Adrenal gland (tissue), 19 donors: ENCODE results near the gene ARHGAP18. TPM values are rescaled to one million over a fixed set of nuclear protein-coding genes. Genes with fewer than 3 reads are reported as not detected.

Experiments
- DNase-seq, 7 donors: peaks; one replicate each; pipeline ENCODE4 v3.0.0-alpha.2; 2019 to 2020
- H3K27ac ChIP-seq, 5 donors: fragments of 200-600 bp; sonication (generic) in 4 of 5; 1 replicate in 3 of 5; 2 replicates in 2 of 5; pipeline versions ENCODE4 v1.5.1 to v1.8.0; 2016 to 2020; ENCODE audit warnings: mild to moderate bottlenecking in 1 of 5
- H3K27me3 ChIP-seq: fragments of 200-600 bp; 2 replicates; pipeline ENCODE4 v1.8.0; 2021
- H3K36me3 ChIP-seq, 2 donors: fragments of 200-600 bp; replicated peaks in 1 of 2; 1 replicate in 1 of 2; 2 replicates in 1 of 2; pipeline versions ENCODE4 v1.5.1 to v1.8.0; 2018 to 2022
- H3K4me1 ChIP-seq, 2 donors: fragments of 200-600 bp; replicated peaks in 1 of 2; 1 replicate in 1 of 2; 2 replicates in 1 of 2; pipeline versions ENCODE4 v1.5.1 to v1.8.0; 2018 to 2021
- H3K4me3 ChIP-seq, 4 donors: fragments of 200-600 bp; sonication (generic) in 3 of 4; one replicate each; pipeline ENCODE4 v1.5.1; 2016 to 2018
- H3K9me3 ChIP-seq, 3 donors: fragments of 200-600 bp; sonication (generic) in 1 of 3; replicated peaks in 1 of 3; 1 replicate in 2 of 3; 2 replicates in 1 of 3; pipeline versions ENCODE4 v1.5.1 to v1.8.0; 2016 to 2021
- CTCF ChIP-seq, 6 experiments: fragments of 450-650 bp in 4 of 6; fragments of 200-600 bp in 2 of 6; sonication (generic) in 1 of 6; IDR thresholded peaks; 1 replicate in 5 of 6; 2 replicates in 1 of 6; pipeline versions ENCODE4 v1.5.1 to v1.8.0; 2016 to 2021; ENCODE audit warnings: antibody characterized with exemption in 6 of 6, mild to moderate bottlenecking in 2 of 6, moderate library complexity in 1 of 6
- POLR2A ChIP-seq, 2 donors: fragments of 450-650 bp; IDR thresholded peaks; one replicate each; pipeline ENCODE4 v1.6.1; 2017; ENCODE audit warnings: antibody characterized with exemption in 2 of 2, mild to moderate bottlenecking in 2 of 2, moderate library complexity in 1 of 2
- WGBS, 4 donors: extraction: QIAGEN DNeasy Blood & Tissue Kit in 2 of 4; methylation state at CpG; one replicate each; pipeline versions ENCODE4 v1.1.5 to v1.1.7; 2013 to 2017; 5-methylcytosine and 5-hydroxymethylcytosine counted together
- intact Hi-C, 2 donors: fragments of 100-400 bp; cut with DNase I; formaldehyde crosslinking; loops; one replicate each; pipeline versions ENCODE4 v1.14.1 to v1.15.0; 2022 to 2023
- long read RNA-seq, 10 donors: library from polyadenylated mRNA in 3 of 10; unstranded in 2 of 10; stranded (forward) in 1 of 10; transcript quantifications; one replicate each; pipeline ENCODE4 v2.0.0 and lab custom pipeline, GENCODE V29; 2021 to 2026
- polyA plus RNA-seq, 3 donors: library from polyadenylated mRNA; stranded (reverse); fragments of 200-250 nt in 2 of 3; fragments of 350-450 nt in 1 of 3; fragmentation: Illumina TruSeq in 1 of 3; extraction: RNeasy Lipid Tissue Mini Kit (QIAGEN cat#74804) in 1 of 3; gene quantifications; one replicate each; pipeline ENCODE4 v1.2.3, GENCODE V29; 2013 to 2014
- total RNA-seq, 9 donors: library from RNA; depleted of rRNA in 4 of 9; stranded (reverse); fragments of >200 nt in 4 of 9; fragments of 120-200 nt in 1 of 9; fragmentation: NEBNext Ultra II Directional in 1 of 9; extraction: Animal tissue kit (Norgen Biotek cat#: 25700) in 1 of 9; gene quantifications; one replicate each; pipeline versions ENCODE4 v1.1.0 to v1.2.4, GENCODE V29; 2013 to 2023
- donor health status: healthy with polysubstance abuse.
- donor health status: Bipolar disorder and iron deficiency.
- donor health status: DM: yes; HTN: yes; CAD: no.
- donor health status: DM: no; HTN: no; CAD: no.
- donor health status: DM: no; HTN: no; CAD: no.
- donor health status: DM: yes; HTN: yes; CAD: no.

ARHGAP18 gene
- total RNA-seq (100 to 1,000 TPM in 1 of 9 donors, 10 to 100 TPM in 8; 50.6 to 101 (median 86.2) TPM), polyA plus RNA-seq (10 to 100 TPM; 22.0 to 78.3 (median 27.1) TPM)
- long read RNA-seq, donor 1, full-length matches to known transcripts, result 4 of 15 reads
- long read RNA-seq, donor 1, partial matches to known transcripts, result 11 of 15 reads
- long read RNA-seq, donor 1, other reads (novel, unspliced or antisense), result 0 of 15 reads
- long read RNA-seq, donor 2, full-length matches to known transcripts, result 6 of 15 reads
- long read RNA-seq, donor 2, partial matches to known transcripts, result 9 of 15 reads
- long read RNA-seq, donor 2, other reads (novel, unspliced or antisense), result 0 of 15 reads
- long read RNA-seq, donor 3, full-length matches to known transcripts, result 8 of 22 reads
- long read RNA-seq, donor 3, partial matches to known transcripts, result 14 of 22 reads
- long read RNA-seq, donor 3, other reads (novel, unspliced or antisense), result 0 of 22 reads
- long read RNA-seq, donor 4, full-length matches to known transcripts, result 10 of 139 reads
- long read RNA-seq, donor 4, partial matches to known transcripts, result 128 of 139 reads
- long read RNA-seq, donor 4, other reads (novel, unspliced or antisense), result 1 of 139 reads
- long read RNA-seq, donor 5, full-length matches to known transcripts, result 99 of 111 reads
- long read RNA-seq, donor 5, partial matches to known transcripts, result 3 of 111 reads
- long read RNA-seq, donor 5, other reads (novel, unspliced or antisense), result 9 of 111 reads
- long read RNA-seq, donor 6, full-length matches to known transcripts, result 2 of 74 reads
- long read RNA-seq, donor 6, partial matches to known transcripts, result 60 of 74 reads
- long read RNA-seq, donor 6, other reads (novel, unspliced or antisense), result 12 of 74 reads
- long read RNA-seq, donor 7, full-length matches to known transcripts, result 1 of 7 reads
- long read RNA-seq, donor 7, partial matches to known transcripts, result 6 of 7 reads
- long read RNA-seq, donor 7, other reads (novel, unspliced or antisense), result 0 of 7 reads
- long read RNA-seq, donor 8, full-length matches to known transcripts, result 12 of 31 reads
- long read RNA-seq, donor 8, partial matches to known transcripts, result 19 of 31 reads
- long read RNA-seq, donor 8, other reads (novel, unspliced or antisense), result 0 of 31 reads
- long read RNA-seq, donor 9, full-length matches to known transcripts, result 7 of 21 reads
- long read RNA-seq, donor 9, partial matches to known transcripts, result 14 of 21 reads
- long read RNA-seq, donor 9, other reads (novel, unspliced or antisense), result 0 of 21 reads
- long read RNA-seq, donor 10, full-length matches to known transcripts, result 5 of 10 reads
- long read RNA-seq, donor 10, partial matches to known transcripts, result 5 of 10 reads
- long read RNA-seq, donor 10, other reads (novel, unspliced or antisense), result 0 of 10 reads

GRCh38 chr6:129709769-129710449 is at the start of gene ARHGAP18:
TSS of gene ARHGAP18 (minus strand) at chr6:129710177. CDS start at chr6:129710136, 41 bp downstream.
- Histone ChIP-seq H3K9me3 (no peaks in the 10 kb centered on the region), H3K27ac (peak within 1 kb of the TSS; percentile 15 to 84 (median 72)), H3K4me1 (peaks cover 10 to 47% of the 10 kb centered on the region in 2 donors), H3K4me3 (peak within 1 kb of the TSS; percentile 25 to 70 (median 54)), H3K27me3 (no peaks in the 10 kb centered on the region), H3K36me3 (no peaks in the 10 kb centered on the region)
- TF ChIP-seq POLR2A (IDR thresholded peaks at IDR 0.05) (peak; percentile 57 to 97), CTCF (IDR thresholded peaks at IDR 0.05) (no peak)
- 0 to 1% (median 0%) methylated on average over 16 to 23 of the region's 23 CpGs for WGBS, 4 donors
- peak; percentile 93 to 97 (median 96) for DNase-seq
- intact Hi-C loops, result no loop called here

- H3K4me1 ChIP-seq, result peaks cover 0 to 7% of the 10 kb centered on the region in 2 donors
- H3K9me3 ChIP-seq, result no peaks in the 10 kb centered on the region
- H3K27me3 ChIP-seq, result no peaks in the 10 kb centered on the region
- TF ChIP-seq POLR2A (IDR thresholded peaks at IDR 0.05) (no peak), CTCF (IDR thresholded peaks at IDR 0.05) (no peak)
- H3K4me3 ChIP-seq, result no peak overlapping the region
- 83 to 93% (median 89%) methylated on average over 1 of the region's 1 CpG for WGBS, 4 donors
- intact Hi-C loops, result no loop called here
- DNase-seq, result no peak
- no peaks in the 10 kb centered on the region for H3K36me3 ChIP-seq
- H3K27ac ChIP-seq, result no peak overlapping the region
Measured at GRCh38 chr6:129755787-129756186, 45.8 kb upstream of the ARHGAP18 start.

GRCh38 chr6:129754750-129755149 is 44.8 kb upstream of the ARHGAP18 start:
- 83 to 92% (median 88%) methylated on average over 2 of the region's 2 CpGs for WGBS, 4 donors
- Histone ChIP-seq H3K36me3 (no peaks in the 10 kb centered on the region), H3K27me3 (no peaks in the 10 kb centered on the region), H3K4me3 (no peak overlapping the region), H3K27ac (no peak overlapping the region), H3K9me3 (no peaks in the 10 kb centered on the region), H3K4me1 (peaks cover 7 to 17% of the 10 kb centered on the region in 2 donors)
- intact Hi-C loops, result no loop called here
- TF ChIP-seq POLR2A (IDR thresholded peaks at IDR 0.05) (no peak), CTCF (IDR thresholded peaks at IDR 0.05) (no peak)
- no peak for DNase-seq
